Amniotic epithelial cell (primary cell): Measurements from ENCODE around the gene ZNF438.
A peak's percentile ranks its signal among the peaks of the same experiment; 100 is the strongest.
"Not testable (repeated sequence)": the region's sequence is repeated elsewhere in the genome, so short reads cannot be mapped to it uniquely, and the experiment has no call there.

Experiments used
- DNase-seq: peaks from one replicate; pipeline ENCODE4 v3.0.0-alpha.2; 2010; ENCODE audit warnings: low read depth

Gene ZNF438

GRCh38 chr10:30806850-30807249 lies 224.8 kb downstream of the ZNF438 start:
- no peak for DNase-seq

GRCh38 chr10:30805061-30805460 lies 226.6 kb downstream of the ZNF438 start:
- no peak for DNase-seq

GRCh38 chr10:30804478-30805055 lies 227.1 kb downstream of the ZNF438 start:
- DNase-seq = peak; percentile 42

DNA sequence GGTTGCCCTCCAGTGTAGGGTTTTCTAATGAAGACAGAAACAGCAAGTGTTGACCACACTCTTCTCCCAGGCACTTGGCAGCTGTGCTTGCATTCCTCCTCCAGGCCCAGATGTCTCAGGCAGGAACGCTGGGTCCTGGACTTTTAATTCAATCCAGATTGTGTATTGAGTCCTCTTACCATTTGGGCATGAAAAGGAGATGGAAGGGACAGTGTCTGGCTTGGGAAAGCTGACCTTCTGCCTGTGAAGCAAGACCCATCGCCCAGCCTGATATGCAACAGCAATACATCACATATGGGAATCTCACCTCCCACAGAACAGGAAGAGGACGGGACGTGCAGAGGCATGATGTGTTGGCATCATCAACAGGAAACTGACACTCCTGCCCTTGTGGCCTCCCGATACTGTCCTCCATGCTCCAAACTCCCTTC lies 227.8 kb downstream of the ZNF438 start:
- peak; percentile 82 for DNase-seq

DNA sequence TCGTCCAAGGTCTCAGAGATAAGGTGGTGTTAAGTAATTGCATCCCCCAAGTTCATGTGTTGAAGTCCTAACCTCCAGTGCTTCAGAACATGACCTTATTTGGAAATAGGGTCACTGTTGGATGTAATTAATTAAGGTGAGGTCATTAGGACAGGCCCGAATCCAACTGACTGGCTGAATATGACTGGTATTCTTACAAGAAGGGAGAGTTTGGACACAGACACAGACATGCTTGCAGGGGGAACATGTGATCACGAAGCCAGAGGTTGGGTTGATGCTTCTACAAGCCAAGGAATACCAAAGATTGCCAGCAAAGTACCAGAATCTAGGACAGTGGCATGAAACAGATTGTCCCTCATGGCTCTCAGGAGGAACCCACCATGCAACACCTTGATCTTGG lies 228.6 kb downstream of the ZNF438 start:
- no peak for DNase-seq

DNA sequence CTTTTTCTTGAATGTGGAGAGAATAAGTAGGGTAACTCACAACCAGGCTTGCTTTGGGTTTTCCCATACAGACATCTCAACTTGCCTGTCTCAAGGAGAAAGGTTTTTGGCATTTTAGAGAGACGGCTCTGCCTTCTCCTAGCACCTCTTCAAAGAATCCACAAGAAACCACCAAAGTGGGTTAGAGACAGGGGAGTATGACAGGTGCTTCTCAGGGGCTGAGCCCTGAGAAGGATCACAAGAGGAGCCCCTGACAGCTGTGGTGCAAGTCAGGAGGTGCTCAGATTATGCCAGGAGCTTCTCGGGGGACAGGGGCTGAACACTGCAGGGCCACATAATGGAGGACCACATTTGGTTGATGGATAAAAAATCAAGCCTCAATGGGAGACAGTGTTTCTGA lies 231.3 kb downstream of the ZNF438 start:
- DNase-seq = no peak

DNA sequence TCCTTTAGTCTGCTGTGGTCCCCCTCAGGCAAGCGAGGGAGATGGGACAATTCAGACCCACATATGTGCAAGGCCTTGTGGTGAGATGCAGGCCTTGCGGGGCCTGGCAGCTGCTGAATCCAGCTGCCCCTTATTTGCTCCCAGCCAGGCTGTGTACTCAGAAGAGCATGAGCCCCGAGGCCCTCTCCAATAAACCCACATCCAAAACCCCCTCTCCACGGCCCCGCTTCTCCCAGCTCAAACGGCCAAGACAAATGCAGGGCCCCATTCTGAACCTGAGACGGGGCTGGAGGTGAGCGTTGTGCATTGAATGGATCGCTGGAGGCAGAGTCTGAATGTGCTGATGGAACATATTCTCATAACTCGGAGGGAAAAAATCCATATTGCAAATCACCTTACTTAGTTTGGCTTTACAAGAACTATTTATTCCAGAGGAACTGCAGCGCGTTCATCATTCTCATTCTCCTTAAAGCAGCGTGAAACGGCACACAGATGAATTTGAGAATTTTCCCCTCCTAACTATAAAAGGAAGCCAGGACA lies 232.9 kb downstream of the ZNF438 start:
- no peak for DNase-seq

DNA sequence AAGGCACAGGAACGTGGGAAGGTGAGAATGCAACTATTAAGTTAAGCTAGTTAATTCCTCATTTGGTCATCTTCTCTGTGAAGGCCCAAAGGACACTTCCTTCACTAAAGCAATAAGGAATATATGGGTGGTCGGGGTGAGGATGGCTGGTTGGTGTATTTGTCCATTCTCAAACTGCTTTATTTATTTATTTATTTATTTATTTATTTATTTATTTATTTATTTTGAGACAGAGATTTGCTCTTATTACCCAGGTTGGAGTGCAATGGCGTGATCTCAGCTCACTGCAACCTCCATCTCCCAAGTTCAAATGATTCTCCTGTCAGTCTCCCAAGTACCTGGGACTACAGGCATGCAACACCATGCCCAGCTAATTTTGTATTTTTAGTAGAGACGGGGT lies 236.6 kb downstream of the ZNF438 start:
- not testable (repeated sequence) for DNase-seq
